GM18498 (cell line): ENCODE data around the gene C2orf42.
"Not testable (repeated sequence)": the region's sequence is repeated elsewhere in the genome, so short reads cannot be mapped to it uniquely, and the experiment has no call there.

Source experiments
- ATAC-seq: cut with Tn5 transposase; IDR thresholded peaks from one replicate; pipeline ENCODE4 v1.9.1; 2021; ENCODE audit warnings: mild to moderate bottlenecking, moderate library complexity; ENCODE audit not compliant: unreplicated experiment

C2orf42 gene

GRCh38 chr2:70190418-70191243 is at the start of gene C2orf42:
TSS of gene C2orf42 (minus strand) at chr2:70191019. CDS start at chr2:70181985, 9,034 bp downstream.
- ATAC-seq, result peak; percentile 86

- no peak for ATAC-seq
These were observed 49.8 kb upstream of the C2orf42 start for GRCh38 chr2:70240599-70240998.

GRCh38 chr2:70233926-70234325 is 43.1 kb upstream of the C2orf42 start:
- ATAC-seq, result no peak

GRCh38 chr2:70226781-70227180 is 36.0 kb upstream of the C2orf42 start:
- no peak for ATAC-seq

- ATAC-seq, result not testable (repeated sequence)
These were observed 32.5 kb upstream of the C2orf42 start for GRCh38 chr2:70223305-70223704.

- no peak for ATAC-seq
These were observed 24.2 kb upstream of the C2orf42 start for GRCh38 chr2:70214953-70215549.

- no peak for ATAC-seq
These were observed 23.5 kb upstream of the C2orf42 start for GRCh38 chr2:70214365-70214764.

GRCh38 chr2:70212298-70212932 is 21.6 kb upstream of the C2orf42 start:
- no peak for ATAC-seq

GRCh38 chr2:70211595-70211994 is 20.8 kb upstream of the C2orf42 start:
- no peak for ATAC-seq

- ATAC-seq, result no peak
These were observed 13.6 kb upstream of the C2orf42 start for GRCh38 chr2:70204452-70204851.

GRCh38 chr2:70203086-70203485 is 12.3 kb upstream of the C2orf42 start:
- no peak for ATAC-seq

GRCh38 chr2:70202236-70202806 is 11.5 kb upstream of the C2orf42 start:
- no peak for ATAC-seq

- ATAC-seq, result no peak
These were observed 11.0 kb upstream of the C2orf42 start for GRCh38 chr2:70201831-70202230.

- ATAC-seq, result no peak
These were observed 10.5 kb upstream of the C2orf42 start for GRCh38 chr2:70201225-70201768.

- no peak for ATAC-seq
These were observed 8.6 kb upstream of the C2orf42 start for GRCh38 chr2:70199320-70199864.

GRCh38 chr2:70192516-70192915 is 1.7 kb upstream of the C2orf42 start:
- ATAC-seq, result no peak

- ATAC-seq, result no peak
These were observed 471 bp upstream of the C2orf42 start for GRCh38 chr2:70191244-70191735.

GRCh38 chr2:70188460-70188859 is 2.4 kb downstream of the C2orf42 start:
- ATAC-seq, result no peak

- not testable (repeated sequence) for ATAC-seq
These were observed 3.6 kb downstream of the C2orf42 start for GRCh38 chr2:70187170-70187569.

GRCh38 chr2:70182689-70183088 is 8.1 kb downstream of the C2orf42 start:
- ATAC-seq, result no peak
